HG02840 (cell line): ENCODE measurements around the gene PLEKHG5.

Experiments used
- ATAC-seq: cut with Tn5 transposase; IDR thresholded peaks from one replicate; pipeline ENCODE4 v1.9.1; 2021; ENCODE audit warnings: mild to moderate bottlenecking, moderate library complexity, moderate number of reproducible peaks; ENCODE audit not compliant: unreplicated experiment, low FRiP score

PLEKHG5 gene

GRCh38 chr1:6511561-6512244 lies 20.2 kb upstream of the PLEKHG5 start:
- no peak for ATAC-seq

DNA sequence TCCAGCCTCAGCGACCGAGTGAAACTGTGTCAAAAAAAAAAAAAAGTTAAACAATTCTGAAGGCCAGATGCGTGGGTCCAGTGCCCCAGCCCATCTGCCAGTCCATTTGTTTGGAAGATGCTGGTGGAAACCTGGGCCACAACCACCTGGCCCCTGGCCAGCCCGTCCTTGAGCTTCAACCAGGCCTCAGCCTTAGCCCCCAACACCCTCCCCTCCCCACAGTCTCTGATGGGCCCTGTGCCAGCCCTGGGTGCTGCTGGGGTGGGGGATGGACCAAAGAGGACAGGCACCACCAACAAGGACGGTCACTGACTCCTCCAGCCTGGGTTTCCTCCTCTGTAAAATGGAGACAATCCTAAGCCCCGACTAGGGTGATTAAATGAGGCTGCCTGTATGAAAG lies 19.6 kb upstream of the PLEKHG5 start:
- ATAC-seq, result no peak

GRCh38 chr1:6510493-6510892 lies 19.0 kb upstream of the PLEKHG5 start:
- no peak for ATAC-seq

DNA sequence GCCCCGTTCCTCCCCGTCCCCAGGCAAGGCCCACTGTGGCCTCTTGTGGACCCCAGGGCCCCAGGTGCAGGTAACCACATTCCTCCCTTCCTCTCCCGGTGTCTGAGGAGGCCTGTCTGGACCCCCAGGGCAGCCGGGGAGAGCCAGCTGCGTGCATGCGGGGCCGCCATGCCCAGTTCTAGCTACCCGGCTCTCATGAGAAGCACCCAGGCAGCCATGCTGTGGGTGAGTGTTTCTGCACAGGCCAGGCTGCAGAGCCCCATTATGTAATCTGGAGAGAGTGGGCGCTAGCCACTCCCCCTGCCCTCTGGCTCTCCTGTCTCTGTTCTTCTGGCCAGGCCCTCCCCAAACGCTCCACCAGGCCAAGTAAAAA lies 18.4 kb upstream of the PLEKHG5 start:
- no peak for ATAC-seq

DNA sequence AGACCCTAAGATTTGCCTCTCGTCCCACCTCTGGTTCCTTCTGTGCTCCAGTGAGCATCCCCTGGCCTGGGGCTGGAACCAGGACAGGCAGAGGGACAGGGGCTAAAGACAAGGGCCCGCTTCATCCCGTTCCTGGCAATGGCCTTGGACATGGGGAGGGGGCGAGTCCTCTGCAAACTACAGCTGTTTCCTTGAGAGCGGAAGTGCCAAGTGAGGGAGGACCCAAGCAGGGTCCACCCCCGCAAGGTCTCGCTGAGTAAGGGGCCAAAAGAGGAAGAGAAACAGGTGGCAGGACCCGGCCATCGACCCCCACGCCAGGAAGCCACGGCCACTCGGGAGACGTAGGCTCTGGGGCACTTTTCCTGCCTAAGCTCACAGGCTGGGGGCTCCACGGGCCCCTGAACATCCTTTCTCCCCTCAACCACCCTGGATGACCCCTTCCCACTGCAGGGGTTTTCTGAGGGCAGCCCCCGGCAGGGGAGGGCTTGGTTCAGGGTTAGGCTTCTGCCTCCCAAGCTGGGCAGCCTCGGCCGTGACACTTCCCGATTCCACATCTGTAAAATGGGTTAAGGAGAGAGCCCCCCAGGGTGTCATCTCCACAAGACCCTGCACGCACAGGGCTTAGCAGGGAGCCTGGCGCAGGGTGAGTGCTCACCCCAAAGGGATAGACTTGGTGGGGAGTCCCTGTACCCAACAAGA lies 17.9 kb upstream of the PLEKHG5 start:
- no peak for ATAC-seq

DNA sequence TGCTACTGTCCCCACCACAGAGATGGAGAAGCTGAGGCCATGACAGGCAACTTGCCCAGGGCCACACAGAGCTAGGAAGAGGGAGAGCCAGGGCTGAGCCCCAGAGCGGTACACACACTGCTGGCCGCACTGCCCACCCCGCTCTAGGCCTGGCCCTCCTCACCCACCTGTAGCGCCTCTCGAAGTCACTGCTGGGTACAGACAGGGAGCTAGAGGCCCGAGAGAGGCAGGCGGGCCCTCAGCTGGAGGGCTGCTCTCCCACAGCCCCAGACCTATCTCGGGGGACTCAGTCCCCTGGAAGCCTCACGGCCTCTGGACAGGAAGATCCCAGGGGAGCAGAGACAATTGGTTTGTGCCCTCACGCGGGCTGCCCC lies 17.3 kb upstream of the PLEKHG5 start:
- no peak for ATAC-seq

GRCh38 chr1:6508154-6508815 lies 16.8 kb upstream of the PLEKHG5 start:
- ATAC-seq, result no peak

- no peak for ATAC-seq
These were observed 16.0 kb upstream of the PLEKHG5 start for GRCh38 chr1:6507461-6507911.

- no peak for ATAC-seq
These were observed 15.6 kb upstream of the PLEKHG5 start for GRCh38 chr1:6507037-6507428.

DNA sequence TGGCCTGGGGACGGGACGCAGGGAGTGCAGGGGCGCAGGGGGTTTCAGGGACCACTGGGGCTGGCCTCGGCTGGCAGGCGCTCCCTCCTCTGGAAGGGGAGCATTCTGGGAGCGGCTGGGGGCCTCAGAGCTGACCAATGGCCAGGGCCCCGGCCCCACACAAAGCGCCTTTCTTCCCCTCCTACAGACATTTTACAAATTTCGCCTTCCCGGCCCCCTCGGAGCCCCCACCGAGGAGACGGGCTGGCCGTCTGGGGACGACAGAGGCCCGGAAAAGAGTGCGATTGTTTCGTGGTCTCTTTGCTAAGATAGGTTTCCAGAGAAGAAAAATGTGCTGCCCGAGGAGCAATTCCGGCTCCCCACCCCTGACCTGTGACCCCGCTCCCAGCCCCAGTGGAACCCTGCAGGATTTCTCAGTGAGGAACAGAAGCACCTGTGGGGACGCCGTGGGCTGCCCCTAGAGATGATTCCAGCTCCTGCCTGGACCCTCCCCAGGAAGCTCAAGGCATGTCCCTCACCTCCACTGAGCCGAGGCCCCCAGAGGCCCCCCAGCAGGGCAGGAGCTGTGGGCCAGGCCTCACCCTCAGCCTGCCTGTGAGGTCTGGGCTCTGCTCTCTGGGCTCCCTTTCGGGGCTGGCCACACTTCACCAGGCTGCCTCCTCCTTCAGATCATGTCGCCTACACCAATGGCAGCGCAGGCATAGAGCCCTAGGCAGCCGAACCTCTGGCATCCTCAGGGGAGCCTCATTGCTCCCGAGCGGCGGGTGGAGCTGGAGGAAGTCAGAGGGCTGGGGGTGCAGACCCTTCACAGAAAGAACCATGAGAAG lies 15.0 kb upstream of the PLEKHG5 start:
- no peak for ATAC-seq

DNA sequence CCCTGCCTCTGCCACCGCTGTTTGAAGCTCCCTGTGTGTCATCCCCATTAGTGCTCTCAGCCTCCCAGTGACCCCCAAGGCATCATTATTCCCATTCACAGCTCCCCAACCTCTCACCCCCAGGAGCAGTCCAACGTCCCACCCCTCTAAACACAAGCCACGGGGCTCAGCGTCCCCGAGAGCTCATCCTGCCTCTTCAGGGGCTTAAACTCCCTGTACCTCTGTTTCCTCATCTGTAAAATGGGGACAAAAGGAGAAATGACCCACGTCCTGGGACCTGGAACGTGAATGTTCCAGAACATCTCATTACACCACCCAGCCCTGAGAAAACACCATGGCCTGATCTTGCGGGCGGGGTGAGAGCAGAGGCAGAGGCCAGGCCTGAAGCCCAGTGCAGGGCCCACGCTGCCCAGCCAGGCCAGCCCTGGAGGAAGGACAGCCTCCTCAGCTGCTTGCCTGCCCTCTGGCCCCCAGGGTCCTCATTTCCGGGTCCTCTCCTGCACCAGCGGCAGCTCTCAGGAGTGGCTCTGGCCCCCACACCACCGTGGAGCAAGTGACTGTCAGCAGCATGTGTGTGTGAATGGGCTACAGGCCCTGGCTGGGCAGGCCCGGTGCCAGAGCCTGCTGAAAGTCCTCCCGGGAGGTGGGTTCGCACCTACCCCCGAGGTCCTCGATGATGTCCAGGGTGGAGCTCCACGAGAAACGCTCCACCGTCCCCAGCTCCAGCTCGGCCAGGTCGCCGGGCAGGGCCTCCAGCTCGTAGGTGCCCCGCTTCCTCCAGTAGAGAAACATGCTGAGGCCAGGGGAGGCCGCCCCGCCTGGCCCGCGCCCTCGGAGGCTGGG lies 14.1 kb upstream of the PLEKHG5 start:
- ATAC-seq, result no peak

DNA sequence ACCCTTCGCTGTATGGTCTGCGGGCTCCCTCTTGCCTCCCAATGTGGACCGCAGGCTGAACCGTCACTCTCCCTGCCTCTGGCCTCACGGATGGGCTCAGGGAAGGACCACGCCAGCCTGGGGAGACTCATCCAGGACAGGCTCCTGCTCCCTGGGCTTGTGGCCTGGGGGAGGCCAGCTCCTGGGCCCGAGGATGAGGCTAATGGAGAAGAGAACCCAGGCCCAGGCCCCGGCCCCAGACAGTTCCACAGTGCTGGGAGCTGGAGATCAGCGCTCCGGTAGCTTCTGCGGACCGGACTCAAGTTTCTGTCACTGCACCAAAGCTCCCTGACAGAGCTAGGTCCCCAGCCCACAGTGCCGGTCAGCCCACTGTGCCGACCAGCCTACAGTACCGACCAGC lies 13.4 kb upstream of the PLEKHG5 start:
- ATAC-seq, result no peak

GRCh38 chr1:6503884-6504602 lies 12.6 kb upstream of the PLEKHG5 start:
- ATAC-seq, result no peak

- no peak for ATAC-seq
These were observed 10.8 kb upstream of the PLEKHG5 start for GRCh38 chr1:6502000-6502891.

- ATAC-seq, result no peak
These were observed 9.9 kb upstream of the PLEKHG5 start for GRCh38 chr1:6501279-6501813.

GRCh38 chr1:6500544-6501278 lies 9.2 kb upstream of the PLEKHG5 start:
- ATAC-seq, result no peak

DNA sequence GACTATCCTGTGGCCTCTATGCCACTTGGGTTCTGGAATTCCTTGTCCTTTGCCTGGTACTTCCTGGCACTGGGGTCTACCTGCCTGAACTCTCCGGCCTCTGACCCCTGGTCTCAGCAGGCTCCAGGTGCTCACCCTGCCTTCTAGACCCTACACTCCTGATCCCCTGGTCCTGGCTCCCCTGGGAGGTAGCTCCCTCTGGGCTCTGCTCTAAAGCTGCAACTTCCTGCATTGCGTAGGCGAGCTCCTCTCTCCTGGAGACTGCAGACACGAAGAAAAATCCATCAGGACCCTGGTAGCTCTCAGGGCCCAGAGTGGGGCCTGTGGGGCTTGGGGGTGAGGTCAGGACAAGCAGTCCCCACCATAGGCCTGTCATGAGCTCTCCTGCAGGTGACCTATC lies 7.8 kb upstream of the PLEKHG5 start:
- ATAC-seq, result no peak
